MCF 10A (cell line): ENCODE measurements around the gene CCDC74B. TPM values are rescaled to one million over a fixed set of nuclear protein-coding genes. Genes with fewer than 3 reads are reported as not detected.
"Not testable (repeated sequence)": the region's sequence is repeated elsewhere in the genome, so short reads cannot be mapped to it uniquely, and the experiment has no call there.

Experiments used
- BruUV-seq: library from RNA; stranded (reverse); fragments of 400-500 nt; replicated peaks from 2 replicates; lab custom pipeline; 2021; lab: Mats Ljungman, UMichigan
- CTCF ChIA-PET: fragments of 300-600 bp; sonication (Branson Sonifier 250); formaldehyde crosslinking; extraction: SDS; loops from one replicate; lab custom pipeline; 2021; ENCODE audit warnings: antibody characterized with exemption, inconsistent platforms; lab: Yijun Ruan, JAX
- POLR2A ChIA-PET: fragments of 300-600, 350-650 bp; sonication (Branson Sonifier 250); formaldehyde crosslinking; extraction: SDS; loops from one replicate; lab custom pipeline; 2020; ENCODE audit warnings: antibody characterized with exemption, inconsistent platforms; lab: Yijun Ruan, JAX
- DNase-seq: peaks from one replicate; pipeline ENCODE4 v3.0.0-alpha.2; 2018; ENCODE audit not compliant: unreplicated experiment
- H3K27ac Mint-ChIP-seq: one replicate; pipeline ENCODE4 v1.8.0; 2022; ENCODE audit warnings: mild to moderate bottlenecking, low read depth, mixed read lengths; ENCODE audit not compliant: unreplicated experiment
- H3K27me3 Mint-ChIP-seq: one replicate; pipeline ENCODE4 v1.8.0; 2022; ENCODE audit warnings: mixed read lengths; ENCODE audit not compliant: insufficient read depth, unreplicated experiment
- H3K36me3 Mint-ChIP-seq: one replicate; pipeline ENCODE4 v1.8.0; 2022; ENCODE audit warnings: mild to moderate bottlenecking, moderate library complexity, mixed read lengths; ENCODE audit not compliant: insufficient read depth, unreplicated experiment
- H3K4me1 Mint-ChIP-seq: one replicate; pipeline ENCODE4 v1.8.0; 2022; ENCODE audit warnings: mixed read lengths; ENCODE audit not compliant: insufficient read depth, unreplicated experiment
- H3K4me3 Mint-ChIP-seq: one replicate; pipeline ENCODE4 v1.8.0; 2022; ENCODE audit warnings: mild to moderate bottlenecking, moderate library complexity, mixed read lengths; ENCODE audit not compliant: unreplicated experiment
- H3K9me3 Mint-ChIP-seq: one replicate; pipeline ENCODE4 v1.8.0; 2022; ENCODE audit warnings: mixed read lengths; ENCODE audit not compliant: unreplicated experiment
- CTCF ChIP-seq: fragments of 200-600 bp; IDR thresholded peaks from one replicate; pipeline ENCODE4 v1.8.0; 2022; ENCODE audit warnings: antibody characterized with exemption, mild to moderate bottlenecking; ENCODE audit not compliant: unreplicated experiment
- intact Hi-C: fragments of 100-400 bp; cut with micrococcal nuclease; formaldehyde crosslinking; loops from 2 replicates; pipeline ENCODE4 v1.14.1; 2022
- total RNA-seq: library from RNA; stranded (reverse); gene quantifications from 2 replicates; pipeline ENCODE4 v1.2.3, GENCODE V29; 2022

CCDC74B gene
- total RNA-seq, 1 experiment from 2014 or later = not detected

- Mint-ChIP-seq H3K27ac (peak overlapping the region; percentile 82), H3K9me3 (no peaks in the 10 kb centered on the region), H3K4me3 (peak overlapping the region; percentile 76), H3K36me3 (peaks cover 15% of the 10 kb centered on the region), H3K4me1 (peaks cover 5% of the 10 kb centered on the region), H3K27me3 (no peaks in the 10 kb centered on the region)
- ChIA-PET POLR2A (no interaction called here), CTCF (interaction anchor here (5.7 kb wide), 1 partner anchor 151 kb away, joined by 90 read pairs; no protein-coding TSS in a partner anchor)
- BruUV-seq = no TSS peak
- peak; percentile 7 for DNase-seq
- intact Hi-C loops = loop anchor here (10.0 kb wide), 1 partner anchor 71 kb away; no protein-coding TSS in a partner anchor
- TF ChIP-seq CTCF = no peak
These were observed 38.8 kb upstream of the CCDC74B start for GRCh38 chr2:130183512-130184373.

- ChIA-PET POLR2A (interaction anchor here (1.3 to 4.0 kb wide), 4 partner anchors 145 to 159 kb away, joined by 8 to 61 read pairs (median 20); partner anchors contain the start of gene IMP4), CTCF (interaction anchor here (0.6 to 5.7 kb wide), 4 partner anchors 145 to 581 kb away, joined by 3 to 90 read pairs (median 10); no protein-coding TSS in a partner anchor)
- H3K9me3 Mint-ChIP-seq, BruUV-seq, H3K27me3 Mint-ChIP-seq, H3K4me1 Mint-ChIP-seq: not testable (repeated sequence)
- H3K36me3 Mint-ChIP-seq = peaks cover 16% of the 10 kb centered on the region
- intact Hi-C loops = loop anchor here (10.0 kb wide), 1 partner anchor 72 kb away; no protein-coding TSS in a partner anchor
- H3K4me3 Mint-ChIP-seq = peak overlapping the region; percentile 76
- peak; percentile 13 for DNase-seq
- H3K27ac Mint-ChIP-seq = peak overlapping the region; percentile 82
These were observed 38.1 kb upstream of the CCDC74B start for GRCh38 chr2:130182826-130183511.

- CTCF ChIA-PET = interaction anchor here (0.6 to 5.7 kb wide), 7 partner anchors 146 to 582 kb away, joined by 3 to 90 read pairs (median 4); partner anchors contain the start of genes IMP4 and PTPN18
- H3K4me1 Mint-ChIP-seq, H3K9me3 Mint-ChIP-seq, H3K27me3 Mint-ChIP-seq: not testable (repeated sequence)
- POLR2A ChIA-PET = interaction anchor here (0.9 to 4.0 kb wide), 10 partner anchors 9 to 173 kb away, joined by 3 to 61 read pairs (median 6); partner anchors contain the start of gene IMP4
- TF ChIP-seq CTCF = peak; percentile 52
- Mint-ChIP-seq H3K4me3 (peak within 1 kb of the TSS; percentile 85), H3K36me3 (peaks cover 16% of the 10 kb centered on the region), H3K27ac (peak within 1 kb of the TSS; percentile 92)
- TSS peak; percentile 57 for BruUV-seq
- intact Hi-C loops = loop anchor here (1.0 to 10.0 kb wide), 2 partner anchors 73 to 150 kb away; no protein-coding TSS in a partner anchor
- peak; percentile 85 for DNase-seq
These were observed 37.2 kb upstream of the CCDC74B start, which contains the start of gene MZT2B for GRCh38 chr2:130181880-130182682. TSS of gene MZT2B (plus strand) at chr2:130182262. CDS start at chr2:130182283, 21 bp downstream.
